GM23338 (cell line): ENCODE results near the gene ACOXL. TPM values are rescaled to one million over a fixed set of nuclear protein-coding genes. Genes with fewer than 3 reads are reported as not detected.

ENCODE experiments used
- ATAC-seq: fragments of 200-7000 bp; cut with Tn5 transposase; 3 replicates; pipeline ENCODE4 v1.9.1; 2020
- DNase-seq: peaks from one replicate; pipeline ENCODE4 v3.0.0-alpha.2; 2015; ENCODE audit warnings: low spot score
- H2AFZ ChIP-seq: fragments of 200-600 bp; sonication (generic); 2 replicates; pipeline ENCODE4 v1.8.0; 2016; ENCODE audit warnings: antibody characterized with exemption, mild to moderate bottlenecking, moderate library complexity
- H3F3A ChIP-seq: fragments of 200-600 bp; sonication (generic); replicated peaks from 2 replicates; pipeline ENCODE4 v1.8.0; 2017; ENCODE audit warnings: antibody characterized with exemption, mixed run types, low read depth
- H3K27ac ChIP-seq: fragments of 200-600 bp; sonication (generic); 2 replicates; pipeline ENCODE4 v1.6.1; 2016; ENCODE audit warnings: low read depth
- H3K27me3 ChIP-seq: fragments of 200-600 bp; sonication (generic); 2 replicates; pipeline ENCODE4 v1.8.0; 2016; ENCODE audit warnings: mild to moderate bottlenecking, mixed run types, moderate library complexity; ENCODE audit not compliant: insufficient read depth
- H3K36me3 ChIP-seq: fragments of 200-600 bp; sonication (generic); 2 replicates; pipeline ENCODE4 v1.8.0; 2016; ENCODE audit warnings: mild to moderate bottlenecking; ENCODE audit not compliant: insufficient read depth
- H3K4me1 ChIP-seq: fragments of 200-600 bp; sonication (generic); 2 replicates; pipeline ENCODE4 v1.8.0; 2016; ENCODE audit warnings: mild to moderate bottlenecking, moderate library complexity; ENCODE audit not compliant: insufficient read depth
- H3K4me2 ChIP-seq: fragments of 200-600 bp; sonication (generic); 2 replicates; pipeline ENCODE4 v1.7.1; 2017; ENCODE audit warnings: mixed run types
- H3K4me3 ChIP-seq: fragments of 200-600 bp; sonication (generic); 2 replicates; pipeline ENCODE4 v1.6.1; 2016; ENCODE audit warnings: mixed run types
- H3K79me2 ChIP-seq: fragments of 200-600 bp; sonication (generic); replicated peaks from 2 replicates; pipeline ENCODE4 v1.8.0; 2017; ENCODE audit warnings: mild to moderate bottlenecking; ENCODE audit not compliant: insufficient read depth
- H3K9me2 ChIP-seq: fragments of 200-600 bp; sonication (generic); 2 replicates; pipeline ENCODE4 v1.8.0; 2017; ENCODE audit not compliant: insufficient read depth
- H4K20me1 ChIP-seq: fragments of 200-600 bp; sonication (generic); replicated peaks from 2 replicates; pipeline ENCODE4 v1.8.0; 2017; ENCODE audit warnings: mild to moderate bottlenecking; ENCODE audit not compliant: insufficient read depth
- H3K27ac Mint-ChIP-seq: 2 replicates; pipeline ENCODE4 v1.8.0; 2020; ENCODE audit warnings: inconsistent platforms, mild to moderate bottlenecking, moderate library complexity, mixed read lengths
- H3K27me3 Mint-ChIP-seq: 3 replicates; pipeline ENCODE4 v1.8.0; 2022; ENCODE audit warnings: low read depth, mild to moderate bottlenecking, moderate library complexity, mixed read lengths, inconsistent platforms; ENCODE audit not compliant: insufficient read depth, poor library complexity
- H3K36me3 Mint-ChIP-seq: 3 replicates; pipeline ENCODE4 v1.8.0; 2021; ENCODE audit warnings: low read depth, mild to moderate bottlenecking, inconsistent platforms, moderate library complexity, mixed read lengths
- H3K4me1 Mint-ChIP-seq: 3 replicates; pipeline ENCODE4 v1.8.0; 2020; ENCODE audit warnings: mild to moderate bottlenecking, inconsistent platforms, mixed read lengths
- H3K4me3 Mint-ChIP-seq: 3 replicates; pipeline ENCODE4 v1.8.0; 2021; ENCODE audit warnings: moderate library complexity, mild to moderate bottlenecking, inconsistent platforms, mixed read lengths
- H3K9me3 Mint-ChIP-seq: 3 replicates; pipeline ENCODE4 v1.8.0; 2020; ENCODE audit warnings: moderate library complexity, mild to moderate bottlenecking, inconsistent platforms, mixed read lengths
- CREB1 ChIP-seq: fragments of 250-450 bp; sonication (Bioruptor Pico); IDR thresholded peaks from 2 replicates; pipeline ENCODE4 v1.5.0; 2020; ENCODE audit warnings: low read depth, mild to moderate bottlenecking, moderate library complexity
- CTCF ChIP-seq, 2 experiments: fragments of 200-600 bp in 1 of 2; sonication (generic) in 1 of 2; conservative IDR thresholded peaks; 2 replicates each; pipeline versions ENCODE4 v1.5.1 to v1.6.1; 2016 to 2017; ENCODE audit warnings: antibody characterized with exemption in 2 of 2, low read depth in 2 of 2, mild to moderate bottlenecking in 2 of 2, moderate library complexity in 1 of 2
- JUNB ChIP-seq: IDR thresholded peaks from one replicate; pipeline ENCODE4 v1.6.1; 2016; ENCODE audit warnings: antibody characterized with exemption; ENCODE audit not compliant: unreplicated experiment
- REST ChIP-seq: IDR thresholded peaks from one replicate; pipeline ENCODE4 v1.6.1; 2018; ENCODE audit warnings: antibody characterized with exemption; ENCODE audit not compliant: unreplicated experiment
- STAT1 ChIP-seq: IDR thresholded peaks from one replicate; pipeline ENCODE4 v1.6.1; 2016; ENCODE audit warnings: antibody characterized with exemption; ENCODE audit not compliant: unreplicated experiment
- ZNF331 ChIP-seq: fragments of 250-450 bp; sonication (Bioruptor Pico); IDR thresholded peaks from 2 replicates; pipeline ENCODE4 v1.5.0; 2020; ENCODE audit warnings: low read depth, mild to moderate bottlenecking, moderate library complexity
- ZNF462 ChIP-seq: fragments of 250-450 bp; sonication (Bioruptor Pico); IDR thresholded peaks from 2 replicates; pipeline ENCODE4 v1.5.0; 2020; ENCODE audit warnings: mild to moderate bottlenecking, moderate library complexity
- polyA plus RNA-seq: library from polyadenylated mRNA; unstranded; fragments of >200 nt; fragmentation: Nextera tagmentation; extraction: Ambion mirVana; gene quantifications from 2 replicates; pipeline ENCODE4 v1.2.1, GENCODE V29; 2016
- total RNA-seq: library from RNA; depleted of rRNA; stranded (reverse); fragments of >200 nt; shearing (Covaris generic); gene quantifications from 2 replicates; pipeline ENCODE4 v1.2.3, GENCODE V29; 2014

Gene ACOXL
- total and polyA plus RNA-seq, 2 experiments from 2014 or later: 9.0 to 14.7 TPM

- TF ChIP-seq JUNB: no peak
- no peak for TF ChIP-seq ZNF331 (CRISPR knock-in tag)
- no peak for TF ChIP-seq CTCF (conservative IDR thresholded peaks at IDR 0.05; ENCODE audit: low read depth in 2 of 2)
- TF ChIP-seq STAT1: no peak
Observed at GRCh38 chr2:111053825-111054515, 321.6 kb downstream of the ACOXL start (continued).

- H3K9me2 ChIP-seq: no peaks in the 10 kb centered on the region; the same call in 1 of the 2 replicates
- H4K20me1 ChIP-seq: no peaks in the 10 kb centered on the region
- H3K79me2 ChIP-seq: no peaks in the 10 kb centered on the region
- Mint-ChIP-seq H3K27ac (no peak overlapping the region), H3K9me3 (no peaks in the 10 kb centered on the region), H3K4me1 (no peaks in the 10 kb centered on the region), H3K4me3 (no peak overlapping the region), H3K27me3 (no peaks in the 10 kb centered on the region), H3K36me3 (no peaks in the 10 kb centered on the region)
- H3K27ac ChIP-seq: no peak overlapping the region
- no peak overlapping the region for H3K4me3 ChIP-seq
- H3F3A ChIP-seq: no peaks in the 10 kb centered on the region
- H3K36me3 ChIP-seq: no peaks in the 10 kb centered on the region
- H3K27me3 ChIP-seq: no peaks in the 10 kb centered on the region
- no peak overlapping the region for H2AFZ ChIP-seq
- H3K4me1 ChIP-seq: no peaks in the 10 kb centered on the region
- no peak for TF ChIP-seq STAT1
- no peak for TF ChIP-seq CREB1
- no peak for TF ChIP-seq JUNB
- no peak for TF ChIP-seq REST
- no peak for TF ChIP-seq ZNF462
- H3K4me2 ChIP-seq: no peak overlapping the region
- no peak for DNase-seq
- ATAC-seq: no peak
Observed at GRCh38 chr2:111054791-111055691, 322.7 kb downstream of the ACOXL start.
